HG02943 (cell line): ENCODE data around the gene DESI1.
"Not testable (repeated sequence)": the region's sequence is repeated elsewhere in the genome, so short reads cannot be mapped to it uniquely, and the experiment has no call there.

Experiments
- ATAC-seq: cut with Tn5 transposase; IDR thresholded peaks from one replicate; pipeline ENCODE4 v1.9.1; 2021; ENCODE audit warnings: mild to moderate bottlenecking, low read depth, moderate library complexity; ENCODE audit not compliant: unreplicated experiment

DESI1 gene

DNA sequence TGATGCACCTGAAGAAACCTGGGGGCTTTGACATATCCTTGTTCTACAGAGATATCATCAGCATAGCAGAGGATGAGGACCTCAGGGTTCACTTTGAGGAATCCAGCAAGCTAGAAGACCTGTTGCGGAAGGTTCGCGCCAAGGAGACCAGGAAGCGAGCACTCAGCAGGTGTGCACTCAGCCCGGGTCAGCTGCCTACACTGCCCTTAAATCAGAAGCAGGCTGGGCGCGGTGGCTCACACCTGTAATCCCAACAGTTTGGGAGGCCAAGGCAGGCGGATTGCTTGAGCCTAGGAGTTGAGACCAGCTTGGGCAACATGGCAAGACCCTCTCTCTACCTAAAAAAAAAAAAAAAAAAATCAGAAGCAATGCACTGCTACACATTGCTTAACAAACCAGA is 16.8 kb upstream of the DESI1 start:
- not testable (repeated sequence) for ATAC-seq

DNA sequence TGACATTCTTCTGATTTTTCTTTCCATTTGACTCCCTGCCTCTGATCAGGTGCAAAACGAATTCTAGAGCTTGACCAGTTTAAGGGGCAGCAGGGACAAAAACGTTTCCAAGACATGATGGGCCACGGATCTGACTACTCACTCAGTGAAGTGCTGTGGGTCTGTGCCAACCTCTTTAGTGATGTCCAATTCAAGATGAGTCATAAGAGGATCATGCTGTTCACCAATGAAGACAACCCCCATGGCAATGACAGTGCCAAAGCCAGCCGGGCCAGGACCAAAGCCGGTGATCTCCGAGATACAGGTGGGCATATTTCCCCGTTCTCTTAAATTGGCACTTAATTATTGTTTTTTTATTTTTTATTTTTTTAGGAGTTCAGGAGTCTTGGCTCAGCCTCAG is 15.6 kb upstream of the DESI1 start:
- ATAC-seq = no peak

DNA sequence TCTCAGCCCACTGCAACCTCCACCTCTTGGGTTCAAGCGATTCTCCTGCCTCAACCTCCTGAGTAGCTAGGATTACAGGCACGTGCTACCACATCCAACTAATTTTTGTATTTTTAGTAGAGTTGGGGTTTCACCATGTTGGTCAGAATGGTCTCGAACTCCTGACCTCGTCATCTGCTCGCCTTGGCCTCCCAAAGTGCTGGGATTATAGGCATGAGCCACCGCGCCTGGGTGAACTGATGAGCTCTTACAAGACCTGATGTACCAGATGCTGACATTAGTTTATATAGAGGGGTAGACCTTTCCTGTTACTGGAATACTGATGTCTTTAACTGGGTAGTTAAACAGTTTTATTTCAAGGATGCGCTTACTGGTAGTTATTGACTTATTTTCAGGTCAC is 13.8 kb upstream of the DESI1 start:
- not testable (repeated sequence) for ATAC-seq

DNA sequence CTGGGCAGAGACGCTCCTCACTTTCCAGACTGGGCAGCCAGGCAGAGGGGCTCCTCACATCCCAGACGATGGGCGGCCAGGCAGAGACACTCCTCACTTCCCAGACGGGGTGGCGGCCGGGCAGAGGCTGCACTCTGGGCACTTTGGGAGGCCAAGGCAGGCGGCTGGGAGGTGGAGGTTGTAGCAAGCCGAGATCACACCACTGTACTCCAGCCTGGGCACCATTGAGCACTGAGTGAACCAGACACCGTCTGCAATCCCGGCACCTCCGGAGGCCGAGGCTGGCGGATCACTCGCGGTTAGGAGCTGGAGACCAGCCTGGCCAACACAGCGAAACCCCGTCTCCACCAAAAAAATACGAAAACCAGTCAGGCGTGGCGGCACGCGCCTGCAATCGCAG is 10.8 kb upstream of the DESI1 start:
- not testable (repeated sequence) for ATAC-seq

DNA sequence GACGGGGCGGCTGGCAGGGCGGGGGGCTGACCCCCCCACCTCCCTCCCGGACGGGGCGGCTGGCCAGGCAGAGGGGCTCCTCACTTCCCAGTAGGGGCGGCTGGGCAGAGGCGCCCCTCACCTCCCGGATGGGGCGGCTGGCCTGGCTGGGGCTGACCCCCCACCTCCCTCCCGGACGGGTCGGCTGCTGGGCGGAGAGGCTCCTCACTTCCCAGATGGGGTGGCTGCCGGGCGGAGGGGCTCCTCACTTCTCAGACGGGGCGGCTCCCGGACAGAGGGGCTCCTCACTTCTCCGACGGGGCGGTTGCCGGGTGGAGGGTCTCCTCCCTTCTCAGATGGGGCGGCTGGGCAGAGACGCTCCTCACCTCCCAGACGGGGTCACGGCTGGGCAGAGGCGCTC is 10.3 kb upstream of the DESI1 start:
- ATAC-seq = not testable (repeated sequence)

DNA sequence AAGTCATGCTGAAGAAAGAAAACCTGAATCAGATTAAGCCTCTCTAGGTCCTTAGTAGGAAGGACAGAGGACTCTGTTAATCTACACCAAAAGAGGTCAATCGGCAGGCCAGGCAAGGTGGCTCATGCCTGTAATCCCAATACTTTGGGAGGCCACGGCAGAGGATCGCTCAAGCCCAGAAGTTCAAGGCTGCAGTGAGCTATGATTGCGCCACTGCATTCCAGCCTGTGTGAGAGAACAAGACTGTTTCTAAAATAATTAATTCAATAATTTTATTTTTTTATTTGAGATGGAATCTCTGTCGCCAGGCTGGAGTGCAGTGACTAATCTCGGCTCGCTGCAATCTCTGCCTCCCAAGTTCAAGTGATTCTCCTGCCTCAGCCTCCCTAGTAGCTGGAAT is 4.7 kb upstream of the DESI1 start:
- no peak for ATAC-seq

DNA sequence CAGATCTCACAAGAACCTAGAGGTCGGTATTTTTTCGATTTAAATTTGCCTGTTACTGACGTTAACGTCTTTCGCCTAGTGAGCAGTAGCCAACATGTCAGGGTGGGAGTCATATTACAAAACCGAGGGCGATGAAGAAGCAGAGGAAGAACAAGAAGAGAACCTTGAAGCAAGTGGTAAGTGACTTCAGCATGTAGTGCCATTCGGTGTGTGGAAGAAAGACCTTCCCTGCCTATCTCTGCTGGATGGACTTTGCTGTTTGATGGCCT is 1.0 kb upstream of the DESI1 start:
- no peak for ATAC-seq

DNA sequence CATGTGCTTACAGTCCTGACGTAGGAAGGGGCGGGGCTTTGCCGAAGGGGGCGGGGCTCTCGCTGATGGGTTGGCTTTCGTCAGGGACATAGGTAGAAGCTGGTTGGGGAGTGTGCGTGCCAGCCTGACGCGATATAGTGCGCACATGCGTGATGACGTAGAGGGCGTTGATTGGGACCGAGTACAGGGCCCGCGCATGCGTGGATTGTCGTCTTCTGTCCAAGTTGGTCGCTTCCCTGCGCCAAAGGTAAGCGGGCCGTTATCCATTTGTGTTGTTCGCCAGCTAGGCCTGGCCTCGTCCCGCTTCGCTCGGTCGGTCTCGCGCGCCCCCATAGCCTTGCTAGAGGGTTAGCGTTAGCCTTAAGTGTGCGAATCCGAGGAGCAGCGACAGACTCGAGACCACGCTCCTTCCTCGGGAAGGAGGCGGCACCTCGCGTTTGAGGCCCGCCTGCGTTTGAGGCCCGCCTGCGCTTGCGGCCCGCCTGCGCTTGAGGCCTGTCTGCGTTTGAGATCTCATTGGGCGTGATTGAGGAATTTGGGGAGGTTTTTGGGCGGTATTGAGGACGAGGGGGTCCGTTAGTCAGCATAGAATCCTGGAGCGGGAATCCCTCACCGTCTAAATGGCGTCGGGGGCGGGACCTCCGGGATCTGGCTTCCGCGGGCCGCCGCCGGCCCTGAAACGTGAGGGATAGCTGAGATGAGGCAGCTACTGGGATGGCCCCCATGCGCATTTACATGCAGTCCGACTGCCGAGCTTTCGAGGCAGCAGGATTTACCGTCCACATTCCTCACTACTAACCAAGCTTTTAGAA is 462 bp upstream of the DESI1 start, which contains the start of gene XRCC6:
XRCC6 (plus strand) TSS at position 197 of the 812 bp plus-strand sequence. CDS start 710 bp downstream, outside the sequence.
- ATAC-seq = peak; percentile 90

DNA sequence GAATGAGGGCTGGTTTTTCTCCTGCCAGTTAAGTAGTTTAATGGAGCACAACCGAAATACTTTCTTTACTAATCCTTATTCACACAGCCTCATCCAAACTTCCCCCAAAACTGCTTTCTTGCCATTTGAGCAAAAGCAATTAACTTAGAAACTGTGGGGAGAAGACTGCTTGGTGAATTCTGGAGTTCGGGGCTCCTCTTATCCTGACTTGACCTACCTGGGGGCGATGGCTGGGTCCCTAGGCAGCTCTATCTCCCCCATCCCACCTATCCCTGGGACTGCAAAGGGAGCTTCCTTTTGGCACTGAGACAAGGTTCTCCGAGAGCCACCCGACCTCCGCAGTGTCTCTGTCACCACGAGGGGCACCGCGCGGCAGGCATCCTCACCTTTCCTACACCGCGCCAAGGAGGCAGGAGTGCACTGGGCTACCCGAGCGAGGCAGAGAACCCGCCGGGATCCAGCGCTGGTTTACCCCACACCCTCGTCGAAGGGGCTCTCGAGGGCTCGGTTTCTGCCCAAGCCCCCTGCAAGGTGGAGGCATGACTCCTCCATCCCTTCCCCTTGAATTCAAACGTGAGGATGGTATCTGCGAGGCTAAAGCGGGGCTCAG is 759 bp downstream of the DESI1 start:
- ATAC-seq = no peak

DNA sequence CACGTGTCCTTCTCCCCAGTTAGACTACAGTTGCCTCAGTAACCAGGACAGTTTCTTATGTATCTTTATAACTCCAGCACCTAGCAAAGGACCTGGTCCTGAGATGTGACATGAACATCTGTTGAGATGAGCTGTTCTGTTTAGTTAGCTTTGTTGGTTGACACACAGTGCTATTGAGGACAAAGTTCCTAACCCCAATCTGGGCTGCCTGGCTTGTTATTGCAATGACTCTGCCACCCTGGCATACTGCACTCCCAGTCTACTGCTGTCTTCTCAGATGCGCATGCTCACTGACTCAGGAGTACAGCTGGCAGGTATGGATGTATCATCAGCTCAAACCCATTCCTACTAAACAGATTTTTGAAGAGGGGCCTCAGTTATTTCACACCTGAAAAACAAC is 7.4 kb downstream of the DESI1 start:
- no peak for ATAC-seq

DNA sequence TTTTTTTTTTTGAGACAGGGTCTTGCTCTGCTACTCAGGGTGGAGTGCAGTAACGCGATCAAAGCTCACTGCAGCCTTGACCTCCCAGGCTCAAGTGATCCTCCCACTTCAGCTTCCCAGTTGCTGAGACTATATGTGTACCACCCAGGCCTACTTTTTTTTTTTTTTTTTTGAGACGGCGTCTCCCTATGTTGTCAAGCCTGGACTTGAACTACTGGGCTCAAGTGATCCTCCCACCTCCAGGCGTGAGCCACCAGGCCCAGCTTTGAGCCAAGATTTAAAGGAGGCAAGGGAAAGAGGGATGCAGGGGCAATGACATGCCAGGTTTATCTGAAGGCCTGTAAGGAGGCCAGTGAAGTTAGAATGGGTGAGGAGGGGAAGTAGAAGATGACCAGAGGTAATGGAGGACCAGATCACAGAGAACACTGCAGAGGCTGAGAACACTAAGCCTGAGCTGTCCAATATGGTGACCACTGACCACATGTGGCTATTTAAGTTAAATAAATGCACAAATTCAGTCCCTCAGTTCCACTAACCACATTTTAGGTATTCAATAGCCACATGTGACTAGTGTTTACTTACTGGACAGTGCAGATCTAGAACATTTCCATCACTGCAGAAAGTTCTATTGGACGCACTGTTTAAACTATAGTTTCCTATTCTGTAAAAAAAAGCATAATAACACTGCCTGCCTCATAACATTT is 8.1 kb downstream of the DESI1 start:
- ATAC-seq = no peak

DNA sequence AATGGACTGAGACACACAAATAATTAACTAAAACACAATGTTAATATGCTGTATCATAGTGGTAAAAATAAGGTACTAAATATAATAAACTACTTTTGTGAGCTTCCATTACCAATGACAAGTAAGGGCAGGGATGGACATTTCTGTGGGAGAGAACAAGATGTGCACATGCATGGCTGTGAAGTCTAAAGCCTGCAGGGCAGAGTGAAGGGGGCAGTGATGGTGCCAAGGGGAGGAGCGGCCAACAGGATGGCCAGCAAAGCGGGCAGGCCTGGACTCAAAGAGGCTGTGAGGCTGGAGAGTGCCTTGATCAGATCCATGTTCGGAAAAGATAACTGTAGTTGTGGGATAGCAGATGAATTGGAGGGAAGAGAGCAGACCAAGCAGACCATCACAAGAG is 12.5 kb downstream of the DESI1 start:
- ATAC-seq = no peak

DNA sequence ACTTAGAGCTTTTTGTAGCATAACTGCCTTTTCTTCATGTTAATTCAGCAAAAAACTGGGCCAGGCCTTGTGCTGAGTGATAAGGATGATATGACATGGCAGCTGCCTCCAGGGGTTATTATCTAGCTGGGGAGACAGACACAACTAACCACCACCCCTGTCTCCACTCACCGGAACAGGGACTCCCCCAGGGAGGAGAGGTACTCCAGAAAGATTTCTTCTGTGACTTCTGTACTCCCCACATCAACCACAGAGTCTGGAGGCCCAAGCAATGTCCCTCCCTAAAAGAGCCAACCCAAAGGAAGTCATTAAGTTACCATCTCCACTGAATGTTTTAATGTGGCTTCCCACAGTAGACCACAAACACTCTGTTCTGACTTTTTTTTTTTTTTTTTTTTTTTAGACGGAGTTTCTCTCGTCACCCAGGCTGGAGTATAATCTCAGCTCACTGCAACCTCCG is 16.9 kb downstream of the DESI1 start:
- ATAC-seq = no peak

DNA sequence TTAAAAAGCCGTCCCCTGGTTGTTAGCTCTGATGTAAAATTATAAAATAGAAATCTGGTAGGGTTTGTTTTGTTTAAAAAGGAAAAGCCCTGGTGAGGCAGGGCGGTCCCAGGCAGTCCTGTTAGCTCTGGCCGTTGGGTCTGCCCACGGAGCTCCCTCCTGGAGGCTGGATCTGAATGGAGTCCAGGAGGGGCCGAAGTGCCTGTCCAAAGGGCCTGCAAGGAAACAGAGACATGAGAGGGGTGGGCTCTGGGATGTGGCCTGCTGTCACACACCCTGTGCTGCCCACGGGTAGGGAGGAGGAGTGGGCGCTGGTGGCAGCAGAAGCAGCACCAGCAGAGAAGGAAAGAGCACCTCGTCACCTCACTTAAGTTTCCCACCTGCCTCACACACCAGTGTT is 19.9 kb downstream of the DESI1 start:
- no peak for ATAC-seq

DNA sequence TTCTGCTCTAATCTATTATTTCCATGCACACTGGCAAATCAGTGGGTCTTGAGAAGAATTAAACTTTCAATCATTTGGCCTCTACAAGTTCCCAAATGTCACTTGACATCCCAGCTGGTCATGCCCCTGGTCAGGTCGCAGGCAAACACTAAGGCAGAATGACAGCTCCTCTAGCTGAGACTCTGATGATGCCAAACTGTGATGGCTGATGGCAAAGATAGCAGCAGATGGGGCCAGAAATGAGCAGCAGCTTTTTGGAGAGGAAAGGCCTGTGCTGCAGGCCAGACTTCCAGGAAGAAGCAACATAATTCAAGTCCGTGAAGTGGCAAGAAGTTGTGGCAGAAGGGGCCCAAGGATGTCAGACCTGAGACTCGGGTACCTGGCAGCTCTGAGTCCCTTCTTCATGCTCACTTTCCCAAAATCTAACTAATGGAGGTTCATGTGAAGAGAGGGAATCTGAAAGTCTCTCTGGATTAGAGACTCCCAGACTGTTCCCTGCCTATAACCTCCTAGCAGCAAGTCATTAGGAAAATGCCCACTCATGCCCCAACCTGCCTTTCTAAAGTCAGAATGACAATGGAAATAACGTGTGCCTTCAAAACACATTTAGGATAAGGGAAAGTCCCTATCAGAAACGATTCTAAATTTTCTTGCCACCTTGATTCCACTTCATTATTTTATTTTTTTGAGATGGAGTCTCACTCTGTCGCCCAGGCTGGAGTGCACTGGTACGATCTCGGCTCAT is 21.8 kb downstream of the DESI1 start:
- ATAC-seq = no peak

DNA sequence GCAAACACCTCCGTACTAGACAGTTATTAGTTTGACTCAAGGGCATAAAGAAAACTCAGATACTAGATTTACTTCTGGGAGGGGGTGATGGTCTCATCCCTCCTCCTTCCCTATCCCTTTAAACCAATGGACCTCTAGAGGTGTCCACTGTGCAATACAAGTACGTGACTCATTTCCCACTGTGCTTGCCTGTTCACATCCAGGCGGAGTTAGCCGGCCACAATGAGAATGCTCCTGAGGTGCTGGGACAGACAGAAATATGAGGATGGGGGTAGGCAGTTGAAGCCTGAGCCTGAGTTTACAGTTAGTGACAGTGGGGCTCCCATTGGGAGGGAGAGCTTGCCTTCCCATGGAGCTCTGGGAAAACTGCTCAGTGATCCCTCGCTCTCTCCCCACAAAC is 22.8 kb downstream of the DESI1 start:
- no peak for ATAC-seq

DNA sequence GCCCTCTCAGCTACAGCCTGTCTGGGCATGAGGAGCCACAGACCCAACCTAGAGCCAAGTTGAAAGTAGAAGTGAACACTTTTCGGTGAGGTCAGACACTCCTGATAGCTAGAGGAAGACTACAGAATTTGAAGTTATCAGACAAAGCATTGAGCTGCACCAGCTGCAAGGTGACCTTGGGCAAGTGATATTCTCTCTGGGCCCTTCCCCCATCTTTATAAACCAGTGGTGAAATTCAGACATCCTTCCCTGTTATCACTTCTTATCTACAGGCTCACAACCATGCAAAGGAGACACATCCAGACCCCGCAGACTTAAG is 23.2 kb downstream of the DESI1 start:
- ATAC-seq = no peak

DNA sequence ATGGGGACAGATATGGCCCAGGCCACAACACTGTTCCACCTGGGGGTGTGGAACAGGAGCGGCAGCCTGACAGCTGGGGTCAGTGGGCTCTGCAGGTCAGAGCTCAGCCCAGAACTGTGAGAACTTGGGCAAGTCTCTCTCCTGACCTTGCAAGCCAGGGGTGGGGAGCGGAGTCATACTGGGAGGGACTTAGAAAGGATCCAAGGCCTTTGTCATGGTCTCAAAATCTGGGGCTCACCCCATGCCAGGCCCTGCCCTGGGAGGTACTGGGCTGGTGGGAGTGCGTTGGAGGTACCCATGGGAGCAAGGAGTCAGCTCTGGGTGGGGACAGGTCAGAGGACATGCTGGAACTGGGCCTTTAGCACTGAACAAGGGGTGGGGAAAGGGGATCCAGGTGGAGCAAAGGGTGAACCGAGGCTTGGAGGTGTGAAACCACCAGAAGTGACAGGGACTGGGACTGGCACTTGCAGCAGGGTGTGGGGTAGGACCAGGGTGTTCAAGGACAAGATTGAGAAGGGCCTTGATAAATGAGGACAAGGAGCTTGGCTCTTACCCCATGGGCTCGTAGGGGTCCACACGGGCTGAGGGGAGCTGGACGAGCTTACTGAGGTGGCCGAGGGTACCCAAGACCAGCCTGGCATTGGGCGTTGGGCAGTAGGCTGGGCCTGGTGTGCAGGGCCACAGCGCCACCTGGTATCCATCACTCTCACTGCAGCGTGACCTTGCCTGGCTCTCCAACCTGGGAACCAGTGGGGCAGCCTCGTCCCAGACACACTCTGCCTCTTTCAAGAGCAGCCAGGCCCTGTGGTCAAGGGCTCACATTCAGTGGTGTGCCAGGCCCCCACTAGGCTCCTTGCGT is 23.8 kb downstream of the DESI1 start:
- ATAC-seq = no peak

DNA sequence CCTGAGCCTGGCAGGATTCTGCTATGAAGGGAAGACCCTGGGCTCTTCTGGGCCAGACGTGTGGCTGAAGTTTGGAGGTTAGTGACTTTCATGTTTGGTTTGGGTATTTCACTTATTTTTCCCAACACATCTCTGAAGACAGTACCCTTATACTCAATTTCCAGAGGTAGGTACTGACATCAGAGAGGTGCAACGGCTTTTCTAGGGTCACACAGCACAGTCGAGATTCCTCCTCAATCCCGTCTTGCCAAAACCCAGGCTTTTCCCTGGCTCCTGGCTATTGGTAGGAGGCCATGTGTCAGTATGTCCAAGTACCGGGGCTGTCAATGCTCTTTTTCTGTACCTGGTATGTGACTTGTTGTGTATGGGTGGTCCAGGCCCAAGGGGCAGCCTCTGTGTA is 25.1 kb downstream of the DESI1 start:
- ATAC-seq = no peak

DNA sequence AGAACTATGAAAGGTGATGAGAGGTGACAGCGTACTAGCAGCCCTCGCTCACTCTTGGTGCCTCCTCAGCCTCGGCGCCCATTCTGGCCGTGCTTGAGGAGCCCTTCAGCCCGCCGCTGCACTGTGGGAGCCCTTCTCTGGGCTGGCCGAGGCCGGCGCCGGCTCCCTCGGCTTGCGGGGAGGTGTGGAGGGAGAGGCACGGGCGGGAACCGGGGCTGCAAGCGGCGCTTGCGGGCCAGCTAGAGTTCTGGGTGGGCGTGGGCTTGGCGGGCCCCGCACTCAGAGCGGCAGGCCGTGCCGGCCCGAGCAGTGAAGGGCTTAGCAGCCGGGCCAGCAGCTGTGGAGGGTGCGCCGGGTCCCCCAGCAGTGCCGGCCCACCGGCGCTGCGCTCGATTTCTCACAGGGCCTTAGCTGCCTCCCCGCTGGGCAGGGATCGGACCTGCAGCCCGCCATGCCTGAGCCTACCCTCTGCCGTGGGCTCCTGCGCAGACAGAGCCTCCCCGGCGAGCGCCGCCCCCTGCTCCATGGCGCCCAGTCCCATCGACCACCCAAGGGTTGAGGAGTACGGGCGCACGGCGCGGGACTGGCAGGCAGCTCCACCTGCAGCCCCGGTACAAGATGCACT is 27.4 kb downstream of the DESI1 start:
- not testable (repeated sequence) for ATAC-seq
